ENCODE measurements around the gene SC5D. TPM values are rescaled to one million over a fixed set of nuclear protein-coding genes. Genes with fewer than 3 reads are reported as not detected.

The SC5D gene
- total and polyA plus RNA-seq, 11 donors = 16.9 to 28.9 (median 19.0) TPM

DNA sequence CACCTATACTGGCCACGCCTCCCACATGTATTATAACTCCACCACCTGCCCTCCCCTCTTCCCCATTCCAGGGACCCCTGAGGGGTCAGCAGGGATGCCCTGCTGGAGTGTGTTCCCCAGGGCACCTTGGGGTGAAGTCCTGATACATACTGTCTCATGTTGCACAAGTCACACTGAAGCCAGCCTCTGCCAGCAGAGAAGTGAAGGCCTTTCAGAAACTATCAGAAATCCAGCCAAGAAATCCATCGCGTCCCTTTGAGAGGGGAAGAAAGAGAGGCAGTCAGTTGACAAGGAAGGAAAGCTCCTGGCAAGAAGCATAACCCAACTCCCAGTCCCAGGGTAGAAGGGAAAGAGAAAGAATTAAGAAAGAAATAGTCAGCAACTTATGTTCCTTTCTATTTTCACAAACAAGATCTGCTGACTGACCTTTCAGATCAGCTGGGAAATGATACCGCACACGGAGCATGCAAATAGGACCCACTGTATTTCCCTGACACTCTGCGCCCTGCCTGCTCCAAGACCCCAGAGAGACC, 45.2 kb downstream of the SC5D start:
- WGBS, 4 donors = 47 to 59% (median 52%) methylated on average over 6 of the region's 6 CpGs
- H3K36me3 ChIP-seq = no peaks in the 10 kb centered on the region
- H3K9me3 ChIP-seq = no peaks in the 10 kb centered on the region
- H3K27ac ChIP-seq = peak overlapping the region in 1 of 12 donors; percentile 80
- ATAC-seq = peak; percentile 12 to 52 (median 26)
- no peak for DNase-seq
- H3K27me3 ChIP-seq = no peaks in the 10 kb centered on the region
- intact Hi-C loops (cut with DNase I) = loop anchor here in 2 of 10 donors (10.0 kb wide), 2 partner anchors 77 to 117 kb away; partner anchors contain the start of genes SORL1 (in 1 of the 2) and SORL1-AS1 (in 1 of the 2)
- no peak for TF ChIP-seq POLR2A (IDR thresholded peaks at IDR 0.05)
- TF ChIP-seq, protein P1, sequence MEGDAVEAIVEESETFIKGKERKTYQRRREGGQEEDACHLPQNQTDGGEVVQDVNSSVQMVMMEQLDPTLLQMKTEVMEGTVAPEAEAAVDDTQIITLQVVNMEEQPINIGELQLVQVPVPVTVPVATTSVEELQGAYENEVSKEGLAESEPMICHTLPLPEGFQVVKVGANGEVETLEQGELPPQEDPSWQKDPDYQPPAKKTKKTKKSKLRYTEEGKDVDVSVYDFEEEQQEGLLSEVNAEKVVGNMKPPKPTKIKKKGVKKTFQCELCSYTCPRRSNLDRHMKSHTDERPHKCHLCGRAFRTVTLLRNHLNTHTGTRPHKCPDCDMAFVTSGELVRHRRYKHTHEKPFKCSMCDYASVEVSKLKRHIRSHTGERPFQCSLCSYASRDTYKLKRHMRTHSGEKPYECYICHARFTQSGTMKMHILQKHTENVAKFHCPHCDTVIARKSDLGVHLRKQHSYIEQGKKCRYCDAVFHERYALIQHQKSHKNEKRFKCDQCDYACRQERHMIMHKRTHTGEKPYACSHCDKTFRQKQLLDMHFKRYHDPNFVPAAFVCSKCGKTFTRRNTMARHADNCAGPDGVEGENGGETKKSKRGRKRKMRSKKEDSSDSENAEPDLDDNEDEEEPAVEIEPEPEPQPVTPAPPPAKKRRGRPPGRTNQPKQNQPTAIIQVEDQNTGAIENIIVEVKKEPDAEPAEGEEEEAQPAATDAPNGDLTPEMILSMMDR (IDR thresholded peaks at IDR 0.05) = no peak
- H3K4me3 ChIP-seq = no peak overlapping the region
- peaks cover 0 to 41% (median 5%) of the 10 kb centered on the region in 12 donors for H3K4me1 ChIP-seq

DNA sequence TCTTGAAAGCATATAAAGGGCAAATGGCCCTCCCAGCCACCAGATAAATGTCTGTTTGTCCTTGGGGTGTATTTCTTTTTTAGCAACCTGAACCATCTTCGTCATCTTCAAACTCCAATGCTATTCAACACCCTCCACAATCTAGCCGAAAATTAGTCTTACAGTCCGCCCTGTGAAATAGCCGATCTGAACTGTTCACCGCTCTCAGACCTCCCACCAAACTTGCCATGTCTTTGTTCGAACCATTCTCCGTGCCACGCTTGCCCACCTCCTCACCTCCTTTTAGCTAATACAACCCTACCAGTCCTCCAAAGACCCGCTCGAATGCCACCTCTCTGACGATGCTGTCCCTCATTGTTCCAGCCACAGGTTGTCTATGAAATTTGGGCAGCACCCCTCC, 46.0 kb downstream of the SC5D start:
- no peaks in the 10 kb centered on the region for H3K27me3 ChIP-seq
- peak overlapping the region in 1 of 12 donors; percentile 80 for H3K27ac ChIP-seq
- intact Hi-C loops (cut with DNase I) = loop anchor here in 2 of 10 donors (10.0 kb wide), 2 partner anchors 76 to 116 kb away; partner anchors contain the start of genes SORL1 (in 1 of the 2) and SORL1-AS1 (in 1 of the 2)
- WGBS, 4 donors = 89 to 97% (median 95%) methylated on average over 11 of the region's 11 CpGs
- ATAC-seq (no peak), DNase-seq (no peak)
- H3K9me3 ChIP-seq = no peaks in the 10 kb centered on the region
- no peaks in the 10 kb centered on the region for H3K36me3 ChIP-seq
- no peak for TF ChIP-seq POLR2A (IDR thresholded peaks at IDR 0.05)
- TF ChIP-seq, protein P1 (IDR thresholded peaks at IDR 0.05) = no peak
- no peak overlapping the region for H3K4me3 ChIP-seq
- peaks cover 0 to 41% (median 5%) of the 10 kb centered on the region in 12 donors for H3K4me1 ChIP-seq

DNA sequence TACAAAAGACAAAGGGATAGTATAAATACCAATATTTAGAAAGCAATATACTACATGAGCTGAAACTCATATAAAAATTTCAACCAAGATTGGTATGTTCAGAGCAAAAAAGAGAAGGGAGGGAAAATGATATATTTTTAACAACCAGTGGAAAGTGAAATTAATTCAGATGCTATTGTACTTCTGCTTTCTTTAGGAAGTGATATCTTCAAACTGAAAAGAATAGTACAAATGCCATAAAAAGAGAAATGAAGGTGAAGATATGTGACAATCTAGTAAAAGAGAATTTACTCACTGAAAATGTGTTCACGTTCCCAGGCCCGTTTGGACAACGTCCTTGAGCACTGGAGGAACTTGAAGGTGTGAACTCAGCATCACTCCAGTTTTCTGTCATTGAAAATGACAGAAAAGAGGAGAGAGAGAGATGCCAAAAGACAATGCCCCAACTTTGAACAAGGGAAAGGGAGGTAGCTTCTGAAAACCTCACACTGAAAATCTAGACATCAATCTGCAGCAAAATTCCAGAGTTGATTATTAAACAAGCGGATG, 47.5 kb downstream of the SC5D start:
- Histone ChIP-seq H3K27ac (peak overlapping the region in 1 of 12 donors; percentile 33), H3K36me3 (no peaks in the 10 kb centered on the region), H3K4me3 (no peak overlapping the region), H3K4me1 (peaks cover 0 to 41% (median 5%) of the 10 kb centered on the region in 12 donors), H3K27me3 (no peaks in the 10 kb centered on the region), H3K9me3 (no peaks in the 10 kb centered on the region)
- intact Hi-C loops (cut with DNase I) = no loop called here
- ATAC-seq (no peak), DNase-seq (no peak)
- WGBS, 4 donors = 64 to 84% (median 80%) methylated on average over 4 of the region's 4 CpGs
- TF ChIP-seq, protein P1 (IDR thresholded peaks at IDR 0.05) = no peak
- TF ChIP-seq POLR2A (IDR thresholded peaks at IDR 0.05) = no peak

DNA sequence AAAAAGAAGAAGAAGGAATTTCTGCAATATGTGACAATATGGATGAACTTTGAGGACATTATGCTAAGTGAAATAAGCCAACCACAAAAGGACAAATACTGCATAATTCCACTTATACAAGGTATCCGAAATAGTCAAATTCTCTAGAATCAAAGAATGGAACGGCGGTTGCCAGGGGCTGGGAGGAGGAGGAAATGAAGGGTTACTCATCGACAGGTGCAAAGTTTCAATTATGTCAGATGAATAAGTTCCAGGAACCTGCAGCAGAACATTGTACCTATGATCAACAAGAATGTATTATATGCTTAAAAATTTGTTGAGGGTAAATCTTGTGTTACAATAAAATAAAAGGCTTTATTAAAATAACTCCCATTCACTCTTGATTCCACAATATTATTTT, 49.0 kb downstream of the SC5D start:
- Histone ChIP-seq H3K9me3 (no peaks in the 10 kb centered on the region), H3K27me3 (no peaks in the 10 kb centered on the region), H3K27ac (no peak overlapping the region), H3K4me1 (peaks cover 0 to 41% (median 5%) of the 10 kb centered on the region in 12 donors), H3K4me3 (no peak overlapping the region), H3K36me3 (no peaks in the 10 kb centered on the region)
- 68 to 83% (median 77%) methylated on average over 4 of the region's 4 CpGs for WGBS, 4 donors
- intact Hi-C loops (cut with DNase I) = no loop called here
- DNase-seq (no peak), ATAC-seq (no peak)
- TF ChIP-seq, protein P1 (IDR thresholded peaks at IDR 0.05) = no peak
- no peak for TF ChIP-seq POLR2A (IDR thresholded peaks at IDR 0.05)

Data from heart left ventricle (tissue), 16 donors.